ENCODE results near the gene SUPT20HL2. TPM values are rescaled to one million over a fixed set of nuclear protein-coding genes. Genes with fewer than 3 reads are reported as not detected.

The SUPT20HL2 gene
- total RNA-seq, 1 experiment from 2014 or later: not detected

Other genes with a start within 250 kb of the SUPT20HL2 start
- gene ZFX, start 164.3 kb downstream of the SUPT20HL2 start, total RNA-seq (2014; rRNA removed; shearing (Covaris generic)): 33.7 and 34.7 TPM in 2 replicates
- gene SUPT20HL1, start 46.6 kb upstream of the SUPT20HL2 start, total RNA-seq (2014; rRNA removed; shearing (Covaris generic)): not detected in 2 replicates
- gene PDK3, start 151.2 kb upstream of the SUPT20HL2 start, total RNA-seq (2014; rRNA removed; shearing (Covaris generic)): 9.5 and 10.9 TPM in 2 replicates

All from NCI-H460 (cell line).